ENCODE measurements around the gene HOXA13.

The HOXA13 gene

DNA sequence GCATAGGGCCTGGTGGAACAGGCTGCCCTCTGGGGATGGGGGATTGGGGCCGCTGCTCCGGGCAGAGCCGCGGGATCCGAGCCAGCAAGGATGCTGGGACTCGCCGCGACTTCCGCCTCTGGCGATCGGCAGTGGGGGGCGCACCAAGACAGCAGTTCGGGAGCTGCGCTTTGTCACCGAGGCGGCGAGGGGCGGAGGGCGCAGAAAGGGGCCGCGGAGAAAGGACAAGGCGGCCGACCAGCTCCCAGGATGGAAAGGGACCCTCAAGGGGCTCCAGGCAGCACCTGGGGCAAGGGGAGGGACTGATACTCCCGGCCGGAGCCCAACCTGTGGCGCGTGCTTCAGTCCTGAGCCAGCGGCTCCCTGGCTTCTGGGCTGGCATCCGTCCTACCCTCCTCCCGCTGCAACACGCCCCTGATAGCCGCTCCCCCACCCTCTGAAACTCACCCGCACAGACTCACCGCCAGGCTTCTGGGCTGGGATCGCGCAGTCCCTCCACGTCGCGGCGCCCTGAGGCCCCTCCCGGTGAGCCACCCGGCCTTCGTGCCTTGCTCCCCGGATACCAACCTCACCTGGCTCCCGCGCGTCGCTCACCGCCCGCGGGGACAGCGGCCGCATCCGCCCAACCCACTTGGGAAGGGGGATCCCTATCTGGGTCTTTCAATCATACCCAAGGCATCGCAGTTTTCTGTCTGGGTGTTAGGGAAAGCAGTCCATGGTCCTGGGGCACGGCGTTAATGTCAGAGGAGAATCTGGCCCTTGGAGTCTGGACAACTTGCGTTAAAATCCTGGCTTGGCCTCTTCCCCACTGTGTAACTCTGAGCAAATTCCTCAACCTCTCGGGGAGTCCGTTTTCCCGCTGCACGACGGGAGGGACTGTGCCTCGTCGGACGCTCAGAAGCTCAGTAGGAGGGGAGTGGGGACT, 35.8 kb upstream of the HOXA13 start:
- peak; percentile 10 to 44 for DNase-seq

DNA sequence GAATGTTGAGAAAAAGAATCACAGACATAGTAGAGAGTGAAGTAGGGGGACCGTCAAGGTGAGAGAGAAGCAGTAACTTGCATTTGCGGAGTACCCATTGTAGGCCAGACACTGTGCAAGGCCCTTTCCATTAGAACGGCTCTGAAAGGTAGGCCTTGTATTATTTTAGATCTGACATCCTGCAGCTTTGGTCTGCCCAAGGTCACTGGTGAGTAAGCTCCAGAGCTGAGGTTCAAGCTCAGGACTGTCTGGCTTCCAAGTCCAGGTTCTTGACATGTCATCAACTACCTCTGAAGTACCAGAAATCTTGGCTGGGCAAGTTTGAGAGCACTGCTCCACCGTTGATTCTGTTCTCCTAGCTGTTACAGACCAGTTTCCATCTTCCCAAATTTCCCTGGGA, 29.6 kb upstream of the HOXA13 start:
- no peak for DNase-seq

DNA sequence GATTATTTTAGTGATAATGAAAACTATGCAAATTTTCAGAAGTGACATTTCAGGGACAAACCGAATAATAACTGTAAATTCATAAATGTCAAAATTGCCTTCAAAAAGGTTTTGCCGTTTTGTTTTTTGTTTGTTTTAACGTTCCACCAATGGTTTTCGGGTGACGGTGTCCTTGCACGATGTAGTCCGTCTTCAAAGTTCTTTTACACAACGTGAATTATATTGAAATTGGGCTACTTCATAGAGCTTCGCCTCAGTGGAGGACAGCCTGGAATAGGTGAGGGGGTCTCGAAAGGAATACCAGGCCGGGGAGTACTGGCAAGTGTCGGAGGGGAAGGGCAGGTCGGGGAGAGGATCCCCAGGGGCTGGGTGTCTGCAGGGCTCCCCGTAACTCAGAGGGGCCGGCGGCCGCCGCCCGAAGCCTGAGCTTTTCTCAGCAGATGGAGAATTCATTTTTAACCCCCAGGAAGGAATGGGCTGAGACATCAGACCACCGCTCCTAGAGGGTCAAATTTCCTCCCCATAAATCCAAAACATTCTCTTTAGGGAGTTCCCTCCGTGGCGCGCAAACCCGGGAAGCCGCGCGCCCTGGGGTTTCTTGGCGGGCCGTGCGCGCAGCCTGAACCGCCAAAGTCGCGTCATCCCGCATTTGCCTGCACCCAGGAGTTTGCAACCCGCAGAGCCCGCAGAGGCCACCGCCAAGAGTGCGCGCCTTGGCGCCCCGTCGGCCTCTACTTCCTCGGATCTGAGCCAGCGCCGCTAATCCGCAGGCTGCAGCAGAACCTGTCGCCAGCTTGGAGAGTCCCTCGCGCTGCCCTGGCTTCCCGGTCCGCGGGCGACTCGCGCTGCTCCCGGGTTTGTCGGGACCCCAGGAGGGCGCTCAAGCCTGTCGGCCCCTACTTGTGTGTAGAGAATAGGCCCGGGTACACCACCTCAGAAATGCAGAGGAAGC, 25.4 kb upstream of the HOXA13 start:
- no peak for DNase-seq

DNA sequence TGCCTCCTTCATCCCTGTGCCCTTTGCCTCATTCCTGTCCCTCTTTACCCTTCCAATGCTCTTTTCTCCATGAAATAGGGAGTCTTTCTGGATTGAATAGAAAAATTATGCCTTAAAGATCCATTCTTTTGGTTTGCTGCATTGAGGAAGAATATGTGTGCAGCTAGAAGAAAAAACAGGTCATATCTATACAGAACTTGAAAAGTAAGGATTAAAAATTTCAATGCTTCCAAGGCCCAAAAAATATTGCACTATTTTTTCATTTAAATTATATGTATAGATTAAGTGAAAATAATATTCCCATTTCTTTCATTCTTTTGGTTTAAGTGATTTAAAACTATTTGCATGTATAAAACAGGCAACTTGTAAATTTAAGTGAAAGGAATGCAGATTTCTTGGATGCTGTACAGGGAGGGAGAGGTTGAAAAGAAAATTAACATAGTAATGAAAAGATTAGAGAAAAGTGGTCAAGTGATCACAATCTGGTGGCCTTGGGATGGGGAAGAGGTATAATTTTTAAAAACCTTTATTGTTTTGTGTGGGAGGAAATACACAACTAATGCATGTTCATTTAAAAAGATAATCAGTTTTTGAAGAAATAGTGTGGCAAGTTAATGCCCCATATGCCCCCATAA, 24.2 kb upstream of the HOXA13 start:
- no peak for DNase-seq

DNA sequence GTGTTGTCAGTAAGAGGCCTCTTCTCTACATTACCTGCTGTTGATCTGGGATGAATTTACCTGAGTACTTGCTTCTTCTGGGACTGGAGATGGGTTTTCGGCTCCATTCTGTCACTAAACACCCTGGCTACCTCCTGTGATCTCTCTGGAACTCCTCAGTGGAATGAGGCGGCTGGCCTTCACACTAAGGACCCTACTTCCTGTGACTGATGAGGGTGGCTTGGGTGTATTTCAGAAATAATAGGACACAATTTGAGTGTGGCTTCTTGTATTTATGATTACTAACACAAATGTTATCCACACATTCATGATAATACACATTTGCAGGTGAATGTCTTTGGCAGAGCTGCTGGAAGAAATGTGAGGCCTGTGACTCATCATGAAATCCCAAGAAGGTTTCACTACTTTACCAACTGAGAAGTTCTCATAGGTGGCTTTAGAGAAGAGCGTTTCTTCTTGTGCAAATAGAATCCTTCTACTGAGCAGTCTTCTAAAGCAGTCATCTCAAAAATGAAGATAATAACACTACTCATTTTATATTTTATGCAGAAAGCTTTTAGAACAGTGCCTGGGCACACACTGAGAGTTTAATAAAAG, 21.4 kb upstream of the HOXA13 start:
- no peak for DNase-seq

DNA sequence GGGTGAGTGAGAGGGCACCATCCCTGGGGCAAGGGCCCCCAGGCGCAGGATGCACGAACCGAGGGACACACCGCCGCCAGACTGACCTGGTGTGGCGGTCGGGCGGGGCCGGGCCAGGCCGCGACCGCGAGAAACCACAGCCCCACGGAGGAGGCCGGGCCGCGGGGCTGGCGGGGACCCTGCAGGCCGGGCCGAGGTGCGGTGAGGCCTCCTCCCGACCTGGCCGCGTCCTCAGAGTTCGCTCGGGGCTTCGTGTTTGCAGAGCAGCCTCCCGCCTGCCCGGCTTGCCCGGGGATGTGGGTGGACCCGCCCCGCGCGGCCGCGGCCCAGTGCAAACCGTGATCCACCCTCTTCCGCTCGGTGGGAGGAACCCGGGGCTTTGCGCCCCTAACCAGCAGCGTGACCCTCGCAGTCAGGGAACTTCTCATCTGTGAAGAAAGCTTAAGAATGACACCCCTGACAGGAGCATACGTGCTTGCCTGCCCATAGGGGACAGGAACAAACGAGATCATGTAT, 20.6 kb upstream of the HOXA13 start:
- no peak for DNase-seq

DNA sequence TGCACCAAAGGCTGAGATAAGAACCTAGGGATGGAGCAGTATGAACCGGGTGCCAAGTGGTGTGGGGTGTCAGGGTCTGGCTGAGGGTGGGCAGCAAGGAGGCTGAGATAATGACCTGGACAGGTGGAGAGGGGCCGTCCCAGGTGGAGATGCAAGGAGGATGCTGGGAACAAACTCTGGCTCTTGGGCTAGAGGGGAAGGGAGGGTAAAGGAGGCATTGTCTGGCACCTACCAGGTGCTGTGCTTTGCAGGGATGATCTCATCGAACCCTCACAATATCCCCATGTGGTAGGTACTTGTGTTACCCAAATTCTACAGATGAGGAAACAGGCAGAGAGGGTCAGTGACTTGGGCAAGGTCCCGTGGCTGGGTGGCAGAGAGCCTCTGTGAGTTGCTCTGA, 19.9 kb upstream of the HOXA13 start:
- DNase-seq: no peak

DNA sequence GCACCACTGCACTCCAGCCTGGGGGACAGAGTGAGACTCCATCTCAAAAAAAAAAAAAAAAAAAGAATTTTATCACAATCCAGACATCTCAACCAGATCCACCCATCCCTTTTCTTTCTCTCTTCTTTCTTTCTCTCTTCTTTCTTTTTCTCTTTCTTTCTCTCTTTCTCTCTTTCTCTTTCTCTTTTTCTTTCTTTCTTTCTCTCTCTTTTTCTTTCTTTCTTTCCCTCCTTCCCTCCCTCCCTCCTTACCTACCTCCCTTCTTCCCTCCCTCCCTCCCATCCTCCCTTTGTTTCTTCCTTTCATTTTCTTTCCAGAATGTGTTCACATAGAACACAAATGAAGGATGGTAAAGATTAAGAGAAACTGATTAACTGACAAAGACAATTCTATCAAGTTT, 18.1 kb upstream of the HOXA13 start:
- DNase-seq: no peak

DNA sequence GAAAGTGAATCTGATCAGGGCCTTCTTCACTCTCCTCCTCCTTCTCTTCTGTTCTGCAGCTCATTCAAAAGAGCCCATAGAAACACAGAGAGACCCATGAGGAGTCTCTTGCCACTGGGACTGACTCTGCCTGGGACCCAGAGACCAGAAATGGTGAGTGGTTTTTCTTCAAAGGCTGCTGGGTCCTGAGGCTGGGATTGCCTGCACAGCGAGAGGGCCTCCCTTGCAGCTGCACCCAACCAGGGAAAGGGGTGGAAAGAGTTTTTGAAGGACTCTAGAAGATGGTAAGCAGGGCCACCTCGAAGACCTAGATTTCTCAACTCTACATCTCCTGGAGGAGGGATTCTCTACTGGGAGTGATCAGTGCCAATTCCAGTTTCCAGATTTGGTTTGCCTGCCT, 15.5 kb upstream of the HOXA13 start:
- DNase-seq: no peak

DNA sequence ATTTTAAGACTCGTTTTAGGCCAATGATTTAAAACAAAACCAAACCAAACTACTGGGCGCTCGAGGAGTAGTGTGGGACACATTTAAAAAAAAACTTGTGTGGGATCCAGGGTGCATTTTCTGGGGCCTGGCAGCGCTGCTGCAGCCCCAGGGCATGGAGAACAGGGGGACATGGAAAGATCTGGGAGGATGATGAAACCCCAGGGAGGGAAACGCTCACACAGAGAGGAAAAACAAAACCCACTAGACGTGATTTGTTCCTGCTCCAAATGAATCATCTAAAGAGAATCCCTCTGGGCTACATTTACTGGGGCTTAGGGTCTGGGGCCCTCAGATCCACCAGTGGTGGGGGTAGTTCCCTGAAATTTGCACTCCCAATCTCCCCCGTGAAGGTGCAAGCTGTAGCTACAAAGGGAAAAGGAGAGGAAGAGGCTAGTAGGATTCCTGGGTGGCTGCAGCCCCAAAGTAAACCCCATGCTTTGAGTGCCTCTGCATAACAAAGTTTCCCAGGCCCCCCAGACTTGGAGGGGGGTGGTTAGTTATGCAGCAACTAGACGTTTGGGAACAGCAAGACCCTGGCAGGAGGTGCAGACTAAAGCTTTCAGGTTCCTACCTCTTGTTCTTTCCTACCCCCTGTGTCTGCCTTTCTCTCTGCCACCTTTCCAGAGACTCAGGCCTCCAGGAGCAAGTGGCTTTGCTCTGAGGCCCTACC, 14.5 kb upstream of the HOXA13 start:
- no peak for DNase-seq

DNA sequence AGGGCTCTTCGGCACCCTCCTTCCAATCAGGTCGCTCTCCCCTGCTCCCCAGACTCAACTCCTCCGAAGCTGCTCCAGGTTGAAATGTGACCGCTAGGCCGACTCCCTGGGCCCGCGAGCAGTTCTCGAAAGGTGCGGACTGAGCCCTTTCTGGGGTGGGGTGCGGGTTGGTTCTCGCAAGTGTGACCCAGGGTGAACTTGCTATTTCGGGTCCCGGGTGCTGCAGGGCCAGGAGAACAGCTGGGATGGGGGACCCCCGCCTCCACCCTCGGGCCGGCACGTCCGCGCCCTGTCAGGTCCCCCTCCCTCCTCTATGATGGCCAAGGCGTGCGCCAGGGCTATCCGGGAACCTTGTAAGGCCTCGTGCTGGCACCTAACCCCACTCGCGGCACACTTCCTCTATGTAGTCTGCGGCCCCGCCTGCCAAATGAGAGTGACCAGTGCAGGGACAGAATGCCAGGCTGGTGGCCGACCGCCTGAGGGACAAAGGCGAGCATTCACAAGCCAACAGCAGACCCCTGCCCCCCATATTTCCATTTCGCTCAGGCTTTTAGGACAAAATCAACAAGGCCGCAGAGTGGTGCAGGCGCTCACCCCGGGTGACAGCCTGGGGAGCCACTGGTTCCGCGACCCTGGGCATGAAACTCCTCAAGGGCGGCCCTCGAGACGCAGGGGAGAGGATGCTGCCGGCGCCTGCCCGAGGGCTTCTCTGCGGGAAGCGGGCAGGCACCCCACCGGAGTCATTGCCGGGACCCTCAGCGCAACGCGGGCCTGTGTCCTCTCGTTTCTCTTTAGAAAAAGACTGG, 13.7 kb upstream of the HOXA13 start:
- DNase-seq: no peak

DNA sequence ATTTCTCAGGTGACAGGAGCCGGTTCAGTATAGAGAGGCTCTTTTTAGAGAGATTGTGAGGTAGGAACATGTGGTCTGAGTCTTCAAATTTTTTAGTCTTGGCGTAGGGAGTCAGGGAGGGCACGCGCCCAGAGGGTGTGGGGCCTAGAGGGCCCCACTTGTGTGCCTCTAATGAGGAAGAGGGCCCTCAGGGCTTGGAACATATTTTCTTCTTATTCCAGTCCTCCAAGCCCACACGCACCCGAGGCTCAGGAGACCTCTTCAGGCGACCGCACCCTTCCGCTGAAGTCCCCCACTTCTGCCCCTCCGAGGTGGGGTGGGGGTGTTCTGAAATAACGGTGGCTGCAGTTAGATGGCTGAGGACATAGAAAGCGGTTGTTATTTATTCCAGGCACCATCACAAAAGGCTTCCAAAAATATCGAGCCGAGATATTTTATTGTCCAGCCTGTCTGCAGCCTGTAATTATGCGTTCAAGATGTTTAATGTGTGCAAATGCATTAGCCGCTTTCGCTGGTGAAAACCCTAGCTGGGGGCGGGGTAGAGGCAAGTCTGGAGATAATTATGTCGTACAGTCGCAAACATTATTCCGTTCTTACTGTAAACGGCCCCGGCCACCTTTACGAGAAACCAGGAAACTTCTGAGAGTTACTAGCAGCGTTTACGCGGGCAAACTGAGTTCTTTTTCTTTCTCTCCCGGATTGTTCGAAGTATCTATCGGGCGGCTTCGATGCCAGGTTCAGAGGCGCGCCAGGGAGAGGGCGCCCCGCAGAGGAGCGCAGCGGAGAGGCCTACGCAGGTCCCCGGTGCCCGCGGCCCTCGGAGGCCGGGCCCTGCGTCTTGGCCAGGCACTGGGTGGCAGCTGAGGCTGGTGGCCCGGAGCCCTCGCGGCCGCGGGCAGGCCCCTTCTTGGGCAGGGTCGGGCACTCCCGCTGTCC, 12.9 kb upstream of the HOXA13 start:
- DNase-seq: no peak

DNA sequence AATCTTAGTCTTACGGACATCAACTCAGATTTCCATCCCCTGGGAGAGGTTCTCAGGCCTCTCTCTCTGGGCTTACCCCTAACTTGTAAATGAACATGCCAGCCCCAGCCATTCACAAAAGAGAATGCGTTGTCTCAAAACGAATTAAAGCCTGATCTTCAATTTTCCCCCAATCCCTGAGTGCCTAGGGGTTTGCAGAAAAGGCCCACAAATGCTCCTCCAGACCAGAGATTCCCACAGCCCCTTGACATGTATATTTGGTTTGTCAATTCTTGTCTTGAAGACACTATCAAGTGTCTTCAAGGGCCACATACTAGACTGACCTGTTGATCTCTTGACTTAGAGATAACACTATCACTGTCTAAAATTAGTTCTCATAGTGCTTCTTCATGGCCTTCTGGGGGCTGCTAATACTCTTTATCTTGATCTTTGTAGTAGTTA, 11.9 kb upstream of the HOXA13 start:
- no peak for DNase-seq

DNA sequence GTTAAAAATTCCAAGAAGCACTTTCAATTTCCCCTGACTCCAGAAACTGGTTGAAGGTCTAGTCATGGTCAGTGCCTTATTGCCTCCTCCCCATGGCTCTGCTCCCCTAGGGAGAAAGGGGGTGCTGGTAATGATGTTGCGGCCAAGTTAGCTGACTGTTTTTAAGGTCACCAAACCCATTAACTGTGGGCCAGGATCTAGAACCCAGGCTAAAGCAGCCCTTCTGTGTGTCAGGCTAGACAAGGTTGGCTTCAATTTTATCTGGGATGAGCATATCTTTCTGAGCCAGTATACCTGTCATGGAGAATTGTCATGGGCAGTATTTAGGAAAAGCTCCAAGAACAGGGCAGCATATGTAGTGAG, 11.2 kb upstream of the HOXA13 start:
- no peak for DNase-seq

DNA sequence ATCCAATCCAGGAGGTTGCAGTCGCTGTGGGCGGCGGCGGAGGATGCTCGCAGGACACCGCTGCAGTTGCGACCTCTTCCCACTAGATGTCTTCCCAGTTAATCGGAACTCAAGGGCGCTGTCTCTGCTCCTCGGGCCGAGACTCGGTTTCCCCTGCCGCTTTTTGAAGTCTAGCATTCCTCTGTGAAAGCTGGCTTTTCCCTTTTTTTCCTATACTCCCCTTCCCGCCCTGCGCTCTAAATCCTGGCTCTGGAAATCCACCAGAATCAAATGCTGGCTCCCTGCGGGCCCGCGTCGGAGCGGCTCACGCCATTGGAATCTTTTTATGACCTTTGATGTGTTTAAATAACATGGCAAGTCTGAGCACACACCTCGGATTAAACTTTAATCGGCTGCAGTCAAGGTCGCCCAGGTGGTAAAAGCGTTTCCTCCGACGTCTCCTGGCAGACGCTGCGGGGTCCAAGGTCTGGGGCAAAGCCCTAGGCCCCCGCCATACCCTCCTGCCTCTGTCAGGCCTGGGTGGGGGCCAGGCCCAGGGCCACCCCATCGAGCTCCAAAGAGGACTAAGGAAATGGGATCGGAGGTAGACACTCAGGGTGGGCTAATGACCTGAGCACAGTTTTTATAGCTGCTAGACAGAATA, 10.7 kb upstream of the HOXA13 start:
- DNase-seq: peak in 1 of 2 donors; percentile 59

DNA sequence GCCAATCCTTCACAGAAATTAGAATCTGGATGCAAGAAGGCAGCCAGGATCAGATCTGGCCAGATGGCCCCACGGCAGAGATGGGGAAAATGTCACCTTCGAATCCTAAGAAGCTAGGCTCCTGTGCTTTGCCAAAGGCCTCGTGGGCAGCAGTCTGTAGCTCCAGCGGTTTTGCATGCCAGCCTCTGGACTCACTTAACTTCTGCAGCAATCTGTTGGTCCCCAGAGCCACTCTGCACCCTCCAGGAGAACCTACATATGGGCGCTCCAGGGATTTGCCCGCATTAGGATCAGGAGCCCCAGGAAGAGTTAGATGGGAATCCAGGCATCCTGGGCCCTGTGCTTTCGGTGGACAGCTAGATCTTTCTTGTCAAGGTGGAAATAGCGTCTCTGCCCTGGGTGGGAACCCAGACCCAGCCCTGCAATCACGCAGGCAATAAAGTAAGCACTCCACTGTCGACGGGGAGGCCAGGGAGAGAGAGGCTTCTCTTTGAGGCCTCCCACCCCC, 10.1 kb upstream of the HOXA13 start:
- DNase-seq: no peak

DNA sequence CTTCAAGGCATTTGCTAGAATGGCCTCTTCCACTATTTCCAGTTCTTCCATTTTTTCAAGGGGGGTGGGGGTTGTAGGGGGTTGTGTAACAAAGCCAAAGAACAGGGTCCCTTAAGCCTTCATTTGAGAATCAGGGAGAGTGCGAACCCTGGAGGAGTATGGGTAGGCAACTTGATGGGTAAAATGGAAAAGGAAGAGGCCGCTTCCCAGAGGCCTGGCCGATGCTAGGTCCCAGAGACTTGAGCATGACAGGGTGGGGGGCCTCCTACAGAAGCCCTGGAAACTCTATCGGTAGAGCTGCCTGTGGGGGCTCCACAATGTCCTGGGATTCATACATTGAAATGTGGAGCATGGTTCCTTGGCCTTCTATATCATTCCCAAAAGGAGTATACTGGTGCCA, 9.1 kb upstream of the HOXA13 start:
- DNase-seq: no peak

DNA sequence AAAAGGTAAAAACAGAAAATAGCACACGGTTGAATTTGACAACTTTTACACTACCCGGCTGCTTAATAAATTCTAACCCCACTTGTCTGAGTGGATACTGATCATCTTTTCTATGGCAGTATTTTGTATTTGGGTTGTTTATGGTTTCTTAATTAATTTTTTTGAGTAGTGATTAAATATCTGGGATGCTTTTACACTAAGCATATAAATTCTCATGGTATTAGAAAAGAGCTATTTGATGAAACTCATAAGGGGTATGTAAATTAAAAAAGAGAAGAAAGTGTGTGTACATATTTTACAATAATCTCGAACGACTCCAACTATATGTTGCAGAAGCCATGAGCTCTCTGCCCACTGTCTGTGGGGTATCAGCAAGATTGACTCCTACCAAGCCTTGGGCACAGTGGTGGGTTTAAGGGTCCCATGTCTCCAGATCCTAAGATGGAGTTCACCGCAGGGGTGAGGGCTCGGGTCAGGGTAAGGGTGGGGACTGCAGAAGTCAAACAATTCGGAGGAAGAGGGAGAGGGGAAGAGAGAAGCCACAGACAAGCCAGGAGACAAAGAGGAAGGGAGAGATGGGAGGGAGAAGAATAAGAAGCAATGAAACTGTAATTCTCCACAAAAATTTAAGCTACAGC, 7.6 kb upstream of the HOXA13 start:
- DNase-seq: no peak
